HL-60/S4 treated with phorbol 12-myristate 13-acetate at 8.2 ng/mL for 4 days and 3 days (cell line): ENCODE data around the gene ANKRD1.

Source experiments
- in situ Hi-C: fragments of 300-500 bp; cut with MboI; formaldehyde crosslinking; loops from 2 replicates; pipeline ENCODE4 v1.15.0; 2022; ENCODE audit warnings: low sequenced_read_pairs

ANKRD1 gene

GRCh38 chr10:90862908-90863514 is 57.9 kb downstream of the ANKRD1 start:
- in situ Hi-C loops = no loop called here
